HG03439 (cell line): ENCODE measurements around the gene GUCD1.
A peak's percentile ranks its signal among the peaks of the same experiment; 100 is the strongest.
"Not testable (repeated sequence)": the region's sequence is repeated elsewhere in the genome, so short reads cannot be mapped to it uniquely, and the experiment has no call there.

Source experiments
- ATAC-seq: cut with Tn5 transposase; IDR thresholded peaks from one replicate; pipeline ENCODE4 v1.9.1; 2021; ENCODE audit warnings: mild to moderate bottlenecking, moderate library complexity; ENCODE audit not compliant: unreplicated experiment

Gene GUCD1

GRCh38 chr22:24565077-24565476, 10.1 kb upstream of the GUCD1 start:
- no peak for ATAC-seq

DNA sequence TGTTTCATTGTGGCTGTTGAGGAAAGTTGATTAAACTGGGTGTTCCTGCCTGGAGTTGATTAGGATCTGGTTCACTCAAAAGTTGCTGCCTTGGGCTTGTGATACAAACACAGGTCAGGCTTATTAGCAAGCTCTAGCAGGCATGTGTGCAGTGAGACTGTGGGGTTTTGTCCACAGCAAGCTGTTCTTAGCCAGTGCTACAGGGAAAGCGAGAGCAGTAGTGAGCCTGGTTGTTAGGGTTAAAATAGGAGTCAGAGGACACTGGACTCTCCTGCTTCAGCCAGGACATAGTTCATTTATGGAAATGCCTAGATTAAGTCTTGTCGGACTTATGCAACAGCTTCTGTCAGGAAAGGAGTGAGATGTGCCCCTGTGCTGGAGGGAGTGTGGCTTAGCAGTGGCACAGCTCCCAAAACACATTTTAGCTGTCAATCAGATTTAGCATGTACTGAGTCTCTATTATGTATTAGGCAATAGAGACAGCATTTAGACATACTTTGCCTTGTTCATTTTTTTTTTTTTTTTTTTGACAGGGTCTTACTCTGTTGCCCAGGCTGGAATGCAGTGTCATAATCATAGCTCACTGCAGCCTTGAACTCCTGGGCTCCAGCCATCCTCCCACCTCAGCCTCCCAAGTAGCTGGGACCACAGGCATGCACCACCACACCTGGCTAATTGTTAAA, 9.6 kb upstream of the GUCD1 start:
- no peak for ATAC-seq

- ATAC-seq = no peak
Measured at GRCh38 chr22:24563246-24563645, 8.3 kb upstream of the GUCD1 start.

- ATAC-seq = no peak
Measured at GRCh38 chr22:24559471-24559870, 4.5 kb upstream of the GUCD1 start.

- ATAC-seq = peak; percentile 67
Measured at GRCh38 chr22:24555165-24556039, 464 bp upstream of the GUCD1 start, which contains the start of gene SNRPD3. Gene SNRPD3 (plus strand): TSS chr22:24555999. CDS start chr22:24557675, 1,676 bp downstream.

DNA sequence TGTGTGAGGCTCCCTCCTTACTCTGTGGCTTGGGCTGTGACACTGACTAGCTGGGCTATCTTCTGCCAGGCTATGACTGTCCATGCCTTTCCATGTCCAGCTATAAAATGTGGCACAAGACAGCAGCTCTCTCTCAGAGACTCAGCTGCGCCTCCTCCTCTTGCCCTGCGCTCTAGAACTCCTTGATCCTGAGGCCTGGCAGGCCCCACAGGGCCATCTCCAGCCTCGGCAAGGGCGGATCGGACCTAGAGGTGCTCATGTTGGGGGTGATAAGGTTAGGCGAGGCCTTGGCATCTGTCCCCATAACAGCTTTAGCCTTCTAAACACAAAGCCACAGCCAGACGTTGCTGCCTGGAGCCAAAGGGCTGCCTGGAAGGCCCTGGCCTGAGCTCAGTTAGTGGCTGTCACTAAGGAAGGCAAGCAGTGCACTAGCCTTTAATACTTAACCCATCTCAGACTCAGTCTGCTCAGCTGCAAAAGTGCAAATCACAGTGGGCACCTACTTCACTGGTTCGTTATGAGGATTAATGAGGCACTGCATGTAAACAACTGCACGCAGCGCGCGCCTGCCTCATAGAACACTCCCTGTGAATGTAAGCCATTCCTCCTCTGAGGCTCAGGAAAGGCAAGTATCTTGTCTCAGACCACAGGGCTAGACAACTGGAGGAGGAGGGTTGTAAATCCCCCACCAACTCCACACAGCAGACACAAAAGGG, 1.2 kb downstream of the GUCD1 start:
- ATAC-seq = no peak

DNA sequence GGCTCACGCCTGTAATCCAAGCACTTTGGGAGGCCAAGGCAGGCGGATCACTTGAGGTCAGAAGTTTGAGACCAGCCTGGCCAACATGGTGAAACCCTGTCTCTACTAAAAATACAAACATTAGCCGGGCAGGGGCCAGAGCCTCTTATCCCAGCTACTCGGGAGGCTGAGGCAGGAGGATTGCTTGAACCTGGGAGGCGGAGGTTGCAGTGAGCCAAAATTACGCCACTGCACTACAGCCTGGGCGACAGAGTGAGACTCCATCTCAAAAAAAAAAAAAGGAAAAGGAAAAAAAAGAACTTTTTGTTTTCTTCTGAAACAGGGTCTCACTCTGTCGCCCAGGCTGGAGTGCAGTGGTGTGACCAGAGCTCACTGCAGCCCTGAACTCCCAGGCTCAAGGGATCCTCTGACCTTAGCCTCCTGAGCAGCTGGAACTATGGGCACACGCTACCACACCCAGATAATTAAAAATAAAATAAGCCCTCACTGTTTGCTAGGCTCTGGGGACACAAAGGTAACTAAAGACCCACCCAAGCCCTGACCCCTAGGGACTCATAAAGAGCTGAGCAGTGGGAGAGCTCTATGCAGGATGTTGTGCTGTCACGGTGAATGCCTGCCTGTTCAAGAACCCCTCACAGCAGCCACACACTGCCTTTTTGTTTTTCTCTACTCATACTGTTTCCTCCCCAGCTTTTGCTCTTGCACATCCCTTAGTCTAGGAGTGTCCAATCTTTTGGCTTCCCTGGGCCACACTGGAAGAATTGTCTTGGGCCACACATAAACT, 2.2 kb downstream of the GUCD1 start:
- not testable (repeated sequence) for ATAC-seq

GRCh38 chr22:24550902-24551435, 4.0 kb downstream of the GUCD1 start:
- no peak for ATAC-seq

DNA sequence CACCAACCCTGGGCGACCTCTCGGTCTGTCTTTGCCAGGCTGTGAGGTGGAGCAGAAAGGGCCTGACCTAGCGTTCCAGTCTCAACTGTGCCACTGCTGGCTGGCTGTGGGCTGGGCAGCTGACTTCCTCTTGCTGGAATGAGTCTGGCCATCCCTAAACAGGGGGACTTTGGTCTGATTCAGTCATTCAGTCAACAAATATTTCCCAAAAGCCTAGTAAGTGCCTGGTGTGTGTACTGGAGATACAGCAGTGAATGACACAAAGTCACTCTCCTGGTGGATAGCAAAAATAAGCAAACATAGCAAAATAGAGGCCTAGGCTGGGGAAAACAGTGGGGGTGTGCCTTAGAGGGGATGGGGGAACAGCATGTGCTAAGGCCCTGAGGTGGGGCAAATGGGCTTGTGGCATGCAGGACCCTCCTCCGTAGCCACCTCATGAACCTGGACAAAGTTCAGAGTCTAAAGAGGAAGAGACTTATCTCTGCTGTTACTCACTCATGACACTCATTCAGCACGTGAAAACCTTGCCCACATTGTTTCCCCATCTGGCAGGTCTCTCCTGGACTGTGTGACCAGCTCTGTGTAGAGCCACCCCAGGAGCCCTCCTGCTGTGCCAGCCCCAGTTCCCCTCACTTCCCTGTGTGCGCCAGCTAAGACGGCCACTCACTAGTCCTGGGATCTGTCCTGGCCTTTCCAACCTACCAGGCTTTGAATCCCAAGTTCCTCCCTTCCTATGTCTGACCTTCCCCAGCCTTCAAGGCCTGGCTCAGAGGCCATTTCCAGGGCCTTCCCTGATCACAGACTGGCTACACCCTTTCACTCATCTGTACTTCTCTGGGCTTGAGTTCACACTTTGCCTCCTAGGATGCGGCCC, 4.7 kb downstream of the GUCD1 start:
- ATAC-seq = no peak

DNA sequence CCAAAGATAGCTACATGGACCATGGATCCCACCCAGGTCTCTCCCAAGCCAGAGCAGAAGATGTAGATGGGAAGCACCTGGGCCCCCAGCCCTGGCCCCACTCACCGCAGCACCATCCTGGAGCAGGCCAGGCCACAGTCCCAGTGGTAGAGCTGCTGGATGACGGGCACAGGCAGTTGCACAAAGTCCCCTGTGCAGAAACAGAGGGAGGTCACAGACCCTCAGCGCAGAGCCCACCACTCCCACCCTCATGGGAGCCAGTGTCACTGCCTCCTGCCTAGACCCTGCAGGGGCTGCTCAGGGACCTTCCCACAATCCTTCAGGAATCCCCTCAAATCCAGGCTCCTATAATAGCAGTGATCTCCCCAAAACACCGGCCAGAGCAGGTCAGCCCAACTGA, 6.1 kb downstream of the GUCD1 start:
- no peak for ATAC-seq

- ATAC-seq = no peak
Measured at GRCh38 chr22:24543679-24544243, 11.2 kb downstream of the GUCD1 start.

- no peak for ATAC-seq
Measured at GRCh38 chr22:24543185-24543601, 11.7 kb downstream of the GUCD1 start.

DNA sequence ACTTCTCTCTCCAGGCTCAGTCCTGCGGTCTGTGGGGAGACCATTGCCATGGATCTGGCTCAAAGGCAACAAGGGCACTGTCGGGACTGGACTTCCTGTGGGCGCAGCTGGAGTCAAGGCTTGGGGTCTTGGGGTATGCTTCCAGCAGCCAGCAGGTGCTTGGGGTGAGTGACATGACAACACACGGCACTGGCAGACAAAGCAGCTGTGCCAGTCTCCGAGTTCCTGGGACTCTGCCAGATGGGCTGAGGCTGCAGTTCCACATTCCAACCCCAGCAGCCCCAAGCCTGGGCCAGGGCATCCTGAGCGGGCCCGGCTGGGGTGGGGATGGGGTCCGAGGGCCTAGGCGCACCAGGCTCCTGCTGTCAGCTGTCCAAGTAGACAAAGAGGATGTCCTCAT, 12.3 kb downstream of the GUCD1 start:
- no peak for ATAC-seq

- no peak for ATAC-seq
Measured at GRCh38 chr22:24541681-24542515, 13.0 kb downstream of the GUCD1 start.

DNA sequence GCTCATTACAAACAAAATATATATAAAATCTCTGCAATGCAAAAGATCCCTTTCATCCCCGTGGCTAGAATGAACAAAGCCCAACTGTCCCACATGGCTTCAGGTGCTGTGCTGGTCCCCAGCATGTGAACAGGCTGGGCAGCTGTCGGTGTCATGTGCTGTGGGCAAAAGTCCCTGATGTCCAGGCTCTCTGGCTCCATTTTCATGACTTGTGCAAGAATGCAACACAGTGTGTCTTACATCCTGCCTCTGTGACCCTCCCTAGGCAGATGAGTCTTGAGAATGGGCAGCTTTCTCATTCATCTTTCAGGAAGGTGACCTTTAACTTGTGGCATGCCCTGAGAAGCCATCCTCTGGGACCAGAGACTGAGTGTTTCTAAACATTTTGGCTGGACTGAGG, 14.5 kb downstream of the GUCD1 start:
- ATAC-seq = no peak

- ATAC-seq = no peak
Measured at GRCh38 chr22:24536089-24536488, 18.8 kb downstream of the GUCD1 start.

GRCh38 chr22:24535348-24535747, 19.6 kb downstream of the GUCD1 start:
- ATAC-seq = no peak

DNA sequence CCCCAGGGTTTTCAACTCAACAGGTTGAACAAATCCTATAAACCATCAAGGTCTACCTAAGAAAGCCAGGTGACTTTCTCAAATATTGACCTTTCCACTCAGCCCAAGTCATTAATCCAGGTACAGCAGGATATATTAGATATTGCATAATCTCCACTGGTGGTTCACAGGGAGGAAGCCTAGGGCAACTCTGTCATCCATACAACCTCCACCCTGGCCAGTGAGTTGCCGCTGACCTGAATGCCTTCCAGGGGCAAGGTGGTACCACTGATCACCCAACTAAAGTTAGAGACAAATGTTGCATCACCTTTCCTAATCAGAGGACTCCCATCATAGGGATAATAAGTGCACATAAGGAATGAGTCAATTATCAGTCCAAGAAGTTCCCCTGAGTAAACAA, 22.9 kb downstream of the GUCD1 start:
- no peak for ATAC-seq
